Chondrocyte (in vitro differentiated cells): ENCODE data around the gene STAC2. TPM values are rescaled to one million over a fixed set of nuclear protein-coding genes. Genes with fewer than 3 reads are reported as not detected.

ENCODE experiments used
- DNase-seq: peaks from one replicate; pipeline ENCODE4 v3.0.0; 2021; ENCODE audit warnings: mixed read lengths, low spot score
- H3K27ac Mint-ChIP-seq: one replicate; pipeline ENCODE4 v1.8.0; 2021; ENCODE audit warnings: mild to moderate bottlenecking, moderate library complexity, mixed read lengths; ENCODE audit not compliant: unreplicated experiment
- H3K27me3 Mint-ChIP-seq: 2 replicates; pipeline ENCODE4 v1.8.0; 2021; ENCODE audit warnings: low read depth, mixed read lengths
- H3K36me3 Mint-ChIP-seq: 2 replicates; pipeline ENCODE4 v1.8.0; 2021; ENCODE audit warnings: low read depth, mixed read lengths
- H3K4me1 Mint-ChIP-seq: 2 replicates; pipeline ENCODE4 v1.8.0; 2021; ENCODE audit warnings: low read depth, mild to moderate bottlenecking, mixed read lengths
- H3K4me3 Mint-ChIP-seq: one replicate; pipeline ENCODE4 v1.8.0; 2021; ENCODE audit warnings: mild to moderate bottlenecking, moderate library complexity, mixed read lengths; ENCODE audit not compliant: unreplicated experiment
- H3K9me3 Mint-ChIP-seq: 2 replicates; pipeline ENCODE4 v1.8.0; 2021; ENCODE audit warnings: low read depth, mixed read lengths
- CTCF ChIP-seq: fragments of 200-600 bp; sonication (generic); IDR thresholded peaks from 2 replicates; pipeline ENCODE4 v1.5.0; 2021; ENCODE audit warnings: antibody characterized with exemption, mild to moderate bottlenecking, moderate library complexity
- total RNA-seq: library from RNA; stranded (reverse); gene quantifications from 3 replicates; pipeline ENCODE4 v1.2.1, GENCODE V29; 2021

Gene STAC2
- total RNA-seq, 1 donor from 2014 or later = 0.35 TPM

GRCh38 chr17:39212841-39213480 is 12.8 kb downstream of the STAC2 start:
- H3K4me1 Mint-ChIP-seq = peaks cover 20% of the 10 kb centered on the region
- peaks cover 2% of the 10 kb centered on the region for H3K36me3 Mint-ChIP-seq
- H3K27me3 Mint-ChIP-seq = peaks cover 12% of the 10 kb centered on the region
- TF ChIP-seq CTCF = no peak
- H3K4me3 Mint-ChIP-seq = no peak overlapping the region
- no peak overlapping the region for H3K27ac Mint-ChIP-seq
- DNase-seq = no peak
- H3K9me3 Mint-ChIP-seq = no peaks in the 10 kb centered on the region

GRCh38 chr17:39212195-39212810 is 13.4 kb downstream of the STAC2 start:
- H3K36me3 Mint-ChIP-seq = peaks cover 2% of the 10 kb centered on the region
- H3K4me1 Mint-ChIP-seq = peaks cover 20% of the 10 kb centered on the region
- no peak overlapping the region for H3K27ac Mint-ChIP-seq
- H3K9me3 Mint-ChIP-seq = no peaks in the 10 kb centered on the region
- peaks cover 12% of the 10 kb centered on the region for H3K27me3 Mint-ChIP-seq
- TF ChIP-seq CTCF = no peak
- no peak for DNase-seq
- no peak overlapping the region for H3K4me3 Mint-ChIP-seq

GRCh38 chr17:39210093-39210434 is 15.7 kb downstream of the STAC2 start:
- DNase-seq = no peak
- no peak overlapping the region for H3K27ac Mint-ChIP-seq
- no peaks in the 10 kb centered on the region for H3K9me3 Mint-ChIP-seq
- H3K4me1 Mint-ChIP-seq = peaks cover 24% of the 10 kb centered on the region
- peak overlapping the region; percentile 24 for H3K4me3 Mint-ChIP-seq
- no peaks in the 10 kb centered on the region for H3K36me3 Mint-ChIP-seq
- H3K27me3 Mint-ChIP-seq = no peaks in the 10 kb centered on the region
- no peak for TF ChIP-seq CTCF

- no peak for TF ChIP-seq CTCF
- DNase-seq = no peak
- Mint-ChIP-seq H3K9me3 (no peaks in the 10 kb centered on the region), H3K27ac (no peak overlapping the region), H3K4me3 (peak overlapping the region; percentile 55), H3K36me3 (peaks cover 5% of the 10 kb centered on the region), H3K4me1 (peaks cover 24% of the 10 kb centered on the region), H3K27me3 (no peaks in the 10 kb centered on the region)
Measured at GRCh38 chr17:39209317-39210092, 16.2 kb downstream of the STAC2 start.

DNA sequence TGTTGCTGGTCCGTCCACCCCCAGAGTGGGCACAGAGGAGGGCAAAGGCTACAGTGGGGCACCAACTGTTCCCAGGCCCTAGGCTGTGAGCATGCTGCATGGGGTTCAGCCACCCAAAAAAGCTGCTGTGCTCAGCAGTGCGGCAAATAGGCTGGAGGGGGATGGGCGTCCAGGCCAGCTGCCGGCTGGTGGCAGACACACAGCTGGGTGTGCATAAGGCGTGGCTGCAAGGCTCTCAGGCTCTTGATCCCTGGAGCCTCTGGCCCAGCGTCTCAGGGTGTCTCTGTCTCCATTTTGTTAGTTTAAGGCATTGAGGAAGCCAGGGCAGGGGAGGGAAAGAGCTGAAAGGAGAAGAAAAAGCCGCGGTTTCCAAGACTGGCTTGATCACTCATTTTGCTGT is 16.9 kb downstream of the STAC2 start:
- no peaks in the 10 kb centered on the region for H3K9me3 Mint-ChIP-seq
- peaks cover 22% of the 10 kb centered on the region for H3K4me1 Mint-ChIP-seq
- no peaks in the 10 kb centered on the region for H3K27me3 Mint-ChIP-seq
- TF ChIP-seq CTCF = no peak
- H3K27ac Mint-ChIP-seq = peak overlapping the region; percentile 54
- DNase-seq = no peak
- H3K36me3 Mint-ChIP-seq = peaks cover 9% of the 10 kb centered on the region
- H3K4me3 Mint-ChIP-seq = peak overlapping the region; percentile 28
